Thoracic aorta (tissue), 2 donors: ENCODE results near the gene COQ8B. TPM values are rescaled to one million over a fixed set of nuclear protein-coding genes. Genes with fewer than 3 reads are reported as not detected.

Experiments
- ATAC-seq: fragments of 150-250 bp; one replicate; pipeline ENCODE4 v1.8.0; 2017; ENCODE audit warnings: low read depth; ENCODE audit not compliant: insufficient number of reproducible peaks, low FRiP score
- DNase-seq: peaks from one replicate; pipeline ENCODE4 v3.0.0-alpha.2; 2020; ENCODE audit warnings: low spot score
- H3K27ac ChIP-seq, 2 donors: fragments of 200-600 bp; sonication (generic); 1 replicate in 1 of 2; 2 replicates in 1 of 2; pipeline ENCODE4 v1.5.1; 2016; ENCODE audit warnings: mild to moderate bottlenecking in 2 of 2, moderate library complexity in 2 of 2
- H3K27me3 ChIP-seq: fragments of 200-600 bp; sonication (generic); replicated peaks from 2 replicates; pipeline ENCODE4 v1.6.0; 2016; ENCODE audit warnings: mild to moderate bottlenecking; ENCODE audit not compliant: insufficient read depth
- H3K36me3 ChIP-seq: fragments of 200-600 bp; sonication (generic); one replicate; pipeline ENCODE4 v1.5.1; 2016
- H3K4me1 ChIP-seq, 2 donors: fragments of 200-600 bp; sonication (generic); 1 replicate in 1 of 2; 2 replicates in 1 of 2; pipeline versions ENCODE4 v1.5.1 to v1.6.0; 2016; ENCODE audit warnings: low read depth in 2 of 2, mild to moderate bottlenecking in 1 of 2; ENCODE audit not compliant: control insufficient read depth in 1 of 2
- H3K4me3 ChIP-seq: fragments of 200-600 bp; sonication (generic); 2 replicates; pipeline ENCODE4 v1.5.1; 2016; ENCODE audit warnings: mild to moderate bottlenecking
- H3K9me3 ChIP-seq: fragments of 200-600 bp; sonication (generic); 2 replicates; pipeline ENCODE4 v1.5.1; 2016
- CTCF ChIP-seq: fragments of 200-600 bp; sonication (generic); IDR thresholded peaks from one replicate; pipeline ENCODE4 v1.5.1; 2019; ENCODE audit warnings: antibody characterized with exemption
- total RNA-seq, 2 donors: library from RNA; depleted of rRNA; stranded (reverse); fragments of >200 nt; gene quantifications; one replicate each; pipeline versions ENCODE4 v1.1.0 to v1.2.3, GENCODE V29; 2016

The COQ8B gene
- total RNA-seq, 2 donors from 2014 or later: 53.6 to 127 TPM

GRCh38 chr19:40705950-40706619, 10.6 kb downstream of the COQ8B start:
- Histone ChIP-seq H3K27ac (no peak overlapping the region), H3K9me3 (no peaks in the 10 kb centered on the region), H3K4me3 (no peak overlapping the region), H3K36me3 (peaks cover 48% of the 10 kb centered on the region), H3K4me1 (no peaks in the 10 kb centered on the region), H3K27me3 (no peaks in the 10 kb centered on the region)
- DNase-seq (no peak), ATAC-seq (no peak)
- no peak for TF ChIP-seq CTCF

- Histone ChIP-seq H3K27ac (no peak overlapping the region), H3K9me3 (no peaks in the 10 kb centered on the region), H3K4me3 (no peak overlapping the region), H3K36me3 (peaks cover 44% of the 10 kb centered on the region), H3K4me1 (no peaks in the 10 kb centered on the region), H3K27me3 (no peaks in the 10 kb centered on the region)
- ATAC-seq (no peak), DNase-seq (no peak)
- no peak for TF ChIP-seq CTCF
Observed at GRCh38 chr19:40705362-40705651, 11.4 kb downstream of the COQ8B start.

- DNase-seq (no peak), ATAC-seq (no peak)
- Histone ChIP-seq H3K9me3 (no peaks in the 10 kb centered on the region), H3K36me3 (peaks cover 44% of the 10 kb centered on the region), H3K4me1 (no peaks in the 10 kb centered on the region), H3K4me3 (no peak overlapping the region), H3K27ac (no peak overlapping the region), H3K27me3 (no peaks in the 10 kb centered on the region)
- no peak for TF ChIP-seq CTCF
Observed at GRCh38 chr19:40704491-40705361, 12.0 kb downstream of the COQ8B start.

GRCh38 chr19:40703029-40703755, 13.5 kb downstream of the COQ8B start:
- Histone ChIP-seq H3K4me1 (no peaks in the 10 kb centered on the region), H3K27me3 (no peaks in the 10 kb centered on the region)

More at GRCh38 chr19:40703029-40703755, 13.5 kb downstream of the COQ8B start:
- DNase-seq: no peak
- Histone ChIP-seq H3K4me3 (no peak overlapping the region), H3K36me3 (peaks cover 47% of the 10 kb centered on the region), H3K27ac (no peak overlapping the region), H3K9me3 (no peaks in the 10 kb centered on the region)
- no peak for TF ChIP-seq CTCF
- ATAC-seq: no peak
